GM18502 (cell line): ENCODE results near the gene CAMK2B.
A peak's percentile ranks its signal among the peaks of the same experiment; 100 is the strongest.

Experiments
- ATAC-seq: cut with Tn5 transposase; IDR thresholded peaks from one replicate; pipeline ENCODE4 v1.9.1; 2021; ENCODE audit warnings: mild to moderate bottlenecking; ENCODE audit not compliant: unreplicated experiment, poor library complexity

The CAMK2B gene

GRCh38 chr7:44262031-44262430 lies 63.4 kb downstream of the CAMK2B start:
- no peak for ATAC-seq

DNA sequence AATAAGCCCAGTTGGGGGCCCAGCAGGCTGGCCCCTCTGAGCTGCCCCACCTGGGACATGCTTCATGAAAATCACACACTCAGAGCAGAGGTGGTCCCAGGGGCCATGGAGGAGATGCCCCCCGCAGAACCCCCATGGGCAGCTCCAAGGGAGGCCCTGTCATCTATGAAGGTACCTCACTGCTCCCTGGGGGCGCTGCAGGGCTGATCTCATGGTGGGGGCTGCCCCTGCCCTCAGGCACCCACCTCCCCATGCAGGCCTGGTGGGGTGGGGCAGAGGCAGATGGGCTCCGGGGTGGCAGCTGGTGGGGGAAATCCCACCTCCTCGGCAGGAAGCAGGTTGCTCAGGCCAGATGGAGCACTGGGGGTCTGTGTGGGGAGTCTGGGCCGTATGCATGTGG lies 64.2 kb downstream of the CAMK2B start:
- ATAC-seq: no peak

GRCh38 chr7:44259547-44260457 lies 65.6 kb downstream of the CAMK2B start:
- no peak for ATAC-seq

GRCh38 chr7:44258865-44259546 lies 66.4 kb downstream of the CAMK2B start:
- no peak for ATAC-seq

GRCh38 chr7:44258423-44258760 lies 67.0 kb downstream of the CAMK2B start:
- ATAC-seq: no peak

GRCh38 chr7:44257618-44258422 lies 67.6 kb downstream of the CAMK2B start:
- peak; percentile 87 for ATAC-seq

GRCh38 chr7:44257213-44257612 lies 68.2 kb downstream of the CAMK2B start:
- no peak for ATAC-seq

- ATAC-seq: no peak
Observed at GRCh38 chr7:44256459-44256858, 68.9 kb downstream of the CAMK2B start.

DNA sequence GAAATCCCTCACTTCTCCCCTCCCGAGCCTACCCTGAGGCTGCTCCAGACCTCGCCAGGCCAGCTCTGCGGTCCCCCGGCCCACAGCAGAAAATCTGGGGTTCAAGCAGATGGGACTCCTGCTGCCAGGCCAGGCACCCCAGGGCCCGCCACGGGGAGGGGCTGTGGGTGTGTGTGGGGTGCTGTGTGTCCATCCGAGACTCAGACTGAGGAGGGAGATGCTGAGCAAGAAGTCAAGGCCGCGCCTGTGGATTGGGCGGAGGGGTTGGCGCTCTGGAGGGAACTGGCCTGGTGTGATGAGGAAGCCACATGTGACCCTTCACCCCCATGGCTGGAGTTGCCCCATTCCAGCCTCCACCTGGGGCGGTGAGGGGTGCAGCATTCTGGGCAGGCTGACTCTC lies 73.5 kb downstream of the CAMK2B start:
- ATAC-seq: no peak

DNA sequence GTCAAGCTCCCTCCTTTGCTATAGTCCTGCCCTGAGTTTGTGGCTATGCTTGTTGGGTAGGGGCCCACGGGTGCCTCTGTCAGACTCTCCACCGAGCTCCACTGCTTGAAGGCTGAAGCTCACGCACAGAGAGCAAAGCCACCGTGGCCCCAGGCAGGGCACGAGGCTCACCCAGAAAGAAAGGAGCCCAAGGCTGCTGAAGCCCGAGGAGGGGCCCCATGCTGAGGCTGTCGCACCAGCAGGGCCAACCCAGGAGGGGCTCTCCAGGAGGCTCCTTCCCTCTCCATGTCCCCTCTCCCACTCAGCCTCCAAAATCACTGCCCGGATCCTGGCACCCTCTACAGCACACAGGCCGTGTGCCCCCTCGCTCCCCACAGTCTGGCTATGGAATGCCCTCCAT lies 74.1 kb downstream of the CAMK2B start:
- no peak for ATAC-seq

- ATAC-seq: no peak
Observed at GRCh38 chr7:44249639-44250234, 75.7 kb downstream of the CAMK2B start.

- ATAC-seq: no peak
Observed at GRCh38 chr7:44247868-44248651, 77.3 kb downstream of the CAMK2B start.

- ATAC-seq: no peak
Observed at GRCh38 chr7:44246396-44247113, 78.8 kb downstream of the CAMK2B start.

DNA sequence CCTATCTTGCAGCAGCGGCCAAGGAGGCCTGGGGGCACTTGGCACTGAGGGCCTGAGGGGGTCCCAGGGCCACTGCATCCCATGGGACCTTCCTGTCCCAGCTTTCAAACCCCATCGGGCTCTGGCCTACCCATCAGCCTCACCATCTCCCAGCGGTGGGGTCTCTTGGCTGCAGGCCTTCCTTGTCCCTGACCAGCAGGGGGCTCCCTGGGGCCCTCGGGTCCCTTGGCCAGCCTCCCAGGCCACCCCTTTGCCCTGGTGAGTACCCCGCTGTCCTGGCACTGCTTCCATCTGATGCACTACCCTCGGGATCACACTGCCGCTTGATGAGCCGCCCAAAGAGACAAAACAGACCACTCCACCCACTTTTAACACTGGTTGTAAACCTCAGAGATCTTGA lies 81.1 kb downstream of the CAMK2B start:
- no peak for ATAC-seq

GRCh38 chr7:44242091-44242490 lies 83.3 kb downstream of the CAMK2B start:
- ATAC-seq: no peak

- ATAC-seq: peak; percentile 85
Observed at GRCh38 chr7:44240983-44241510, 84.3 kb downstream of the CAMK2B start.

GRCh38 chr7:44240376-44240775 lies 85.0 kb downstream of the CAMK2B start:
- no peak for ATAC-seq

GRCh38 chr7:44239361-44239760 lies 86.0 kb downstream of the CAMK2B start:
- ATAC-seq: no peak

DNA sequence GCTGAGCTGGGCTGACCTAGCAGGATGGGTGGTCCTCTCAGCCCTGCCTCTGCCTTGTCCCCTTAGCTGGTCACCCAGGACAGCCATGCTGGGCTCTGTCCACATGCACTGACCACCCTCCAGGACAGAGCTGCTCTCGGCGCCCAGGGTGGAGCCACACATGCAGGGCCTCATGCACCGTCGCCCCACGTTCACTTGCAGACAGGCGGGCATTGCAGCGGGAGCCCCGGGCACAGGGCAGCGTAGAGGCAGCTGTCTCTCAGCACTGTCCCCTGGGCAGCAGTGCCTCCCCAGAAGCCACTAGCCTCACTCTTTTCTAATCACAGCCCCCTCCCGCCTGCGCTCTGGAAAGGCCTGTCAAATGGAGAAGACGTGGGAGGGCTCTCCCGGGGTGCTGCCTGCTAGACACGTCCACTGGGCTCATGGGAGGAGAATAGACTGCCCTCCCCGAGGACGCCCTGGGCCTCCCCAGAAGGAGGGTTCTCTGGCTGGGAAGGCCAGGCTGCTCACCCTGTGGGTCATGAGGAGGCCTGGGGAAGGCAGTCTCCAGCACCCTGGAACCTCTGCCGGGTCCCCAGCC lies 87.2 kb downstream of the CAMK2B start:
- ATAC-seq: no peak
